WI38 (cell line): ENCODE measurements around the gene MICALL2.

Source experiments
- H3K4me3 ChIP-seq: 2 replicates; pipeline ENCODE4 v1.5.1; 2011; ENCODE audit warnings: low read depth, mild to moderate bottlenecking, control low read depth, low read length
- CTCF ChIP-seq: IDR thresholded peaks from 2 replicates; pipeline ENCODE4 v1.5.1; 2012; ENCODE audit warnings: low read depth, mild to moderate bottlenecking, control low read depth, low read length

MICALL2 gene

GRCh38 chr7:1459512-1459892 is 232 bp upstream of the MICALL2 start:
- H3K4me3 ChIP-seq = peak overlapping the region; percentile 89
- TF ChIP-seq CTCF = no peak

GRCh38 chr7:1457949-1458682 is 1.2 kb downstream of the MICALL2 start:
- TF ChIP-seq CTCF = no peak

GRCh38 chr7:1457059-1457948 is 2.0 kb downstream of the MICALL2 start:
- TF ChIP-seq CTCF = no peak
- H3K4me3 ChIP-seq = peak overlapping the region; percentile 89

More at GRCh38 chr7:1457949-1458682, 1.2 kb downstream of the MICALL2 start:
- peak overlapping the region; percentile 89 for H3K4me3 ChIP-seq

- no peak for TF ChIP-seq CTCF
- no peak overlapping the region for H3K4me3 ChIP-seq
Measured at GRCh38 chr7:1455955-1456354, 3.3 kb downstream of the MICALL2 start.

GRCh38 chr7:1455241-1455939 is 3.9 kb downstream of the MICALL2 start:
- no peak for TF ChIP-seq CTCF
- H3K4me3 ChIP-seq = no peak overlapping the region

- TF ChIP-seq CTCF = no peak
Measured at GRCh38 chr7:1454542-1454941, 4.7 kb downstream of the MICALL2 start.

GRCh38 chr7:1452205-1452604 is 7.1 kb downstream of the MICALL2 start:
- no peak for TF ChIP-seq CTCF
- no peak overlapping the region for H3K4me3 ChIP-seq

More at GRCh38 chr7:1454542-1454941, 4.7 kb downstream of the MICALL2 start:
- no peak overlapping the region for H3K4me3 ChIP-seq
